ENCODE data around the gene EHMT1.
"Not testable (repeated sequence)": the region's sequence is repeated elsewhere in the genome, so short reads cannot be mapped to it uniquely, and the experiment has no call there.

- not testable (repeated sequence) for TF ChIP-seq CTCF (IDR thresholded peaks at IDR 0.05); EP300 (IDR thresholded peaks at IDR 0.05); POLR2AphosphoS5 (IDR thresholded peaks at IDR 0.05); POLR2A (IDR thresholded peaks at IDR 0.05; ENCODE audit: low read depth)
Observed at GRCh38 chr9:137877506-137878122, 258.8 kb downstream of the EHMT1 start, which contains the start of gene CACNA1B.

All from esophagus muscularis mucosa (tissue), 4 donors.